ENCODE results near the gene CFC1.
"Not testable (repeated sequence)": the region's sequence is repeated elsewhere in the genome, so short reads cannot be mapped to it uniquely, and the experiment has no call there.

CFC1 gene

GRCh38 chr2:130548418-130548817, 51.0 kb downstream of the CFC1 start:
- H3K36me3 Mint-ChIP-seq; H3K27ac Mint-ChIP-seq; H3K4me1 Mint-ChIP-seq (ENCODE audit: low read depth): not testable (repeated sequence)

GRCh38 chr2:130544978-130545377, 54.4 kb downstream of the CFC1 start:
- H3K27me3 Mint-ChIP-seq; H3K36me3 Mint-ChIP-seq; H3K4me1 Mint-ChIP-seq (ENCODE audit: low read depth); H3K4me3 Mint-ChIP-seq; H3K9me3 Mint-ChIP-seq (ENCODE audit: low read depth); H3K27ac Mint-ChIP-seq: not testable (repeated sequence)

More at GRCh38 chr2:130548418-130548817, 51.0 kb downstream of the CFC1 start:
- H3K9me3 Mint-ChIP-seq (ENCODE audit: low read depth); H3K4me3 Mint-ChIP-seq; H3K27me3 Mint-ChIP-seq: not testable (repeated sequence)

- H3K27me3 Mint-ChIP-seq; H3K4me1 Mint-ChIP-seq (ENCODE audit: low read depth); H3K9me3 Mint-ChIP-seq (ENCODE audit: low read depth); H3K36me3 Mint-ChIP-seq; H3K27ac Mint-ChIP-seq; H3K4me3 Mint-ChIP-seq: not testable (repeated sequence)
Measured at GRCh38 chr2:130543785-130544528, 55.4 kb downstream of the CFC1 start.

- H3K36me3 Mint-ChIP-seq; H3K27ac Mint-ChIP-seq; H3K4me3 Mint-ChIP-seq; H3K9me3 Mint-ChIP-seq (ENCODE audit: low read depth); H3K4me1 Mint-ChIP-seq (ENCODE audit: low read depth); H3K27me3 Mint-ChIP-seq: not testable (repeated sequence)
Measured at GRCh38 chr2:130542789-130543188, 56.6 kb downstream of the CFC1 start.

All from activated naive CD8-positive, alpha-beta T cell (primary cell).